ENCODE results near the gene SEPTIN10.
"Not testable (repeated sequence)": the region's sequence is repeated elsewhere in the genome, so short reads cannot be mapped to it uniquely, and the experiment has no call there.

The SEPTIN10 gene

GRCh38 chr2:109633284-109633961 is 19.7 kb upstream of the SEPTIN10 start:
- no peak for DNase-seq

- DNase-seq, result no peak
Measured at GRCh38 chr2:109632158-109632789, 18.5 kb upstream of the SEPTIN10 start.

- no peak for DNase-seq
Measured at GRCh38 chr2:109631741-109632140, 18.0 kb upstream of the SEPTIN10 start.

- DNase-seq, result no peak
Measured at GRCh38 chr2:109630441-109631430, 17.0 kb upstream of the SEPTIN10 start.

- DNase-seq, result no peak
Measured at GRCh38 chr2:109629867-109630266, 16.1 kb upstream of the SEPTIN10 start.

GRCh38 chr2:109628321-109628720 is 14.6 kb upstream of the SEPTIN10 start:
- not testable (repeated sequence) for DNase-seq

- no peak for DNase-seq
Measured at GRCh38 chr2:109624339-109624738, 10.6 kb upstream of the SEPTIN10 start.

- DNase-seq, result no peak
Measured at GRCh38 chr2:109623923-109624322, 10.2 kb upstream of the SEPTIN10 start.

GRCh38 chr2:109623297-109623696 is 9.5 kb upstream of the SEPTIN10 start:
- DNase-seq, result no peak

GRCh38 chr2:109619032-109619615 is 5.4 kb upstream of the SEPTIN10 start:
- DNase-seq, result no peak

- no peak for DNase-seq
Measured at GRCh38 chr2:109616184-109616583, 2.4 kb upstream of the SEPTIN10 start.

- peak; percentile 22 for DNase-seq
Measured at GRCh38 chr2:109615637-109616144, 1.9 kb upstream of the SEPTIN10 start.

- no peak for DNase-seq
Measured at GRCh38 chr2:109614715-109615636, 1.2 kb upstream of the SEPTIN10 start.

- DNase-seq, result no peak
Measured at GRCh38 chr2:109613081-109613921, 465 bp downstream of the SEPTIN10 start.

- no peak for DNase-seq
Measured at GRCh38 chr2:109611467-109612095, 2.2 kb downstream of the SEPTIN10 start.

GRCh38 chr2:109609352-109610024 is 4.3 kb downstream of the SEPTIN10 start:
- DNase-seq, result no peak

GRCh38 chr2:109607766-109608165 is 6.0 kb downstream of the SEPTIN10 start:
- no peak for DNase-seq

GRCh38 chr2:109604597-109604996 is 9.2 kb downstream of the SEPTIN10 start:
- DNase-seq, result no peak

- DNase-seq, result no peak
Measured at GRCh38 chr2:109602617-109603188, 11.1 kb downstream of the SEPTIN10 start.
